CD4-positive, alpha-beta T cell treated with Interferon alpha-2 for 1 hour (primary cell): Measurements from ENCODE around the gene MAGEB16.

Experiments used
- DNase-seq, 2 donors: peaks; one replicate each; pipeline ENCODE4 v3.0.0-alpha.2; 2020 to 2022

The MAGEB16 gene

DNA sequence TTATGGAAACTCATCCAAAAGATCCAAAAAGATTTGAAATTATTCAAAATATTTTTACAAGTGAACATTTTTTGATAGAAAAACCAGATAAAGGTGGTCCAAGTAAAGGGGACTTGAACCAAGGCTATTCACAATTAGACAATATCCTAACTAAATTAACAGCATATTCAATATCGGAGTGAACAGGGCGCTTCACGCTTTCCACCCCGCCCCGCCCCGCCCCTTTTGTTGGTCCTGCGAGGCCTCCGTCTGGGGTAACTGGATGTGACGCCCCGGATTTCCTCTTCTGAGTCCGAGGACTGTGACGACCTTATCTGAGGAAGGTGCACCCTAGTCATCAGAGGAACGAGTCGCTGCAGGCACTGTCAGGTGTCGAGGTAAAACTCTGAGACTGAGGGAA is at the start of gene MAGEB16:
MAGEB16 (plus strand) TSS at position 301 of the 400 bp plus-strand sequence. CDS start 3,855 bp downstream, outside the sequence.
- DNase-seq, result no peak

DNA sequence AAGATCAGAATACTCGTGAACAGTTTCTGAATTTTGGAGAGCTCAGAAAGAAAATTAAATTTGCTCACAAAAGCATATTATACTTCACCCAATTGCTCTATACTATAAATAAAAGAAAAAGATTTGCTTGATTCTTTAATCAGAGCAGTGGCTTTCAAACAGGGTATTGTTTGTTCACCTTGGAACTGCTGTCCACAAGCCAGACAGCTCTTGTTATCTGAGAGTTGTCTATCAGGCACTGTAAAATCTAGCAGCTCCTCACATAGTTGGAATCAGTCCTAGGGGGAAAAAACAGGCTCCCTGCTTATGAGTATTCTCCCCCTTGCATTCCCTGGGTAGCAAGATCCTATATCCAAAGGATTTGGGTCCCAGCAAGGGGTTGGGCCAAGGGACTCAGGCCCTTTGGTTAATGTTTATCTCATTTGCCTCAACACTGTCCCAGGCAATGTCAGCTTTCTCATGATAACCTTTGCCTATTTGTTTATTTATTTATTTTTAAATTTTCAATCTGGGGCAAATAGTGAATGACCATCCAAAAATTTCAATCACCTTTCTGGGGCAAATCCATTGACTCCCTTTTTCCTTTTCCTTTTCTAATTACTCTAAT is 24.1 kb upstream of the MAGEB16 start:
- DNase-seq, result no peak

DNA sequence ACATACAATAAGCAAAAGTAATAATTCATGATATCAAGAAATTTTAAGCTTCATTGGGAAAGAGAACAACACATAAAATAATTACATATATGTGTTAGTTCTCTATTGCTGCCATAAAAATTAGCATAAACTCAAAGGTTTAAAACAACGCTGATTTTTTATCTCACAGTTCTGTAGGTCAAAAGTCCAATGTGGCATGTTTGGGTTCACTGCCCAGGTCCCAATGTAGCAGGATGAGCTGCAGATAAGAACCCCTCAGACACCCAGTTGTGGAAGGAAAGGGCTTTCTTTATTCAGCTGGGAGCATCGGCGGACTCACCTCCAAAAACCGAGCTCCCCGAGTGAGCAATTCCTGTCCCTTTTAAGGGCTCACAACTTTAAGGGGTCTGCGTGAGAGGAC is 13.1 kb upstream of the MAGEB16 start:
- DNase-seq, result no peak

DNA sequence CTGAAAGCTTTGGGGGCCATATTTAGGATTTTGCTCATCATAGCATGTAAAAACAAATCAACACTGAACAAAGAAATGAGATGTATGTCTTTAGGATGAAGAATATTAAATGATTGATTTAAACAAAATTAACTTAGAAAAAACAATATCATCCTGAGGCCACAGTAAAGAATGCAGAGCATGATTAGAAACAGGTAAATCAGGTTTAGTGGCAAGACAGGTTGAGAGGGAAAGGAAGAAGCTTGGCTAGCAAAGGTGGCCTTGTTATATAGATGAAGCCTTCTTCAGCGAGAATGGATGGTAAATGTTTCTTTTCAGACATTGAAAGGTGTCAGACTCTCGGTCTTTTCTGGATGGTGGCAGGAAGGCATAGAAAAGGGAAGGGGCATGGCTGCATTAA is 11.9 kb upstream of the MAGEB16 start:
- no peak for DNase-seq

DNA sequence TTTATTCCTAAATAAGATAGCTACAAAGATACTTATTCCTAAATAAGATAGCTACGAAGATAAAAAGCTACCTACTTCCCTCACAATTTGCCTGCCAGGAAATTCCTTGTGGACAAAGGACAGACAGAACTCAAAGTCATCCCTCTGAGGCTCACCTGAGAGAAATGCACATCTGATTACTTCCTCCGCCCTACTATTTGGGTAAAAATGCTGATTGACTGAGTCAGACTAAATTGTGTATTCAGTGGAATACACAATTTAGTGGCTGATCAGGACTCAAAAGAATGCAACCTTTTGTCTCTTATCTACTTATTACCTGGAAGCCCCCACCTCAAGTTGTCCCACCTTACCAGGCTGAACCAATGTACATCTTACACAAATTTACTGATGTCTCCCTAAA is 10.3 kb upstream of the MAGEB16 start:
- no peak for DNase-seq

DNA sequence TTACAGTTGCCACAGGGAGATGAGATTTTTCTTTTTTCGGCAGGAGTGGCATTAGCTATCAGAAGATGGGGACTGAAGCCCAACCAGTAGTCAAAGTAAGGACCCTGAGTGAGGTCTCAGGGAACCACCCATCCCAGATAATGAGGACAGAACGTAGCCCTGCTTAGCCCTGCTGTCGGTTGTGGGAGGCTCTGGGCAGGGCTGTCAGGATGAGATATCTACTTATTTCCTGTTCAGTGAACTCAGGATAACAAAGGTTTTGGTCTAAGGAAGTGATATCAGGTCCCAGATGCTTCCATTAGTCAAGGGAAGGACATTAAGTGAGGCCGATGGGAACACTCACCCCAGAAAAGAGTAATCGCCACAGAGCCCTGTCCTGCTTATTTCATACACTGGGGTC is 2.3 kb downstream of the MAGEB16 start:
- no peak for DNase-seq

DNA sequence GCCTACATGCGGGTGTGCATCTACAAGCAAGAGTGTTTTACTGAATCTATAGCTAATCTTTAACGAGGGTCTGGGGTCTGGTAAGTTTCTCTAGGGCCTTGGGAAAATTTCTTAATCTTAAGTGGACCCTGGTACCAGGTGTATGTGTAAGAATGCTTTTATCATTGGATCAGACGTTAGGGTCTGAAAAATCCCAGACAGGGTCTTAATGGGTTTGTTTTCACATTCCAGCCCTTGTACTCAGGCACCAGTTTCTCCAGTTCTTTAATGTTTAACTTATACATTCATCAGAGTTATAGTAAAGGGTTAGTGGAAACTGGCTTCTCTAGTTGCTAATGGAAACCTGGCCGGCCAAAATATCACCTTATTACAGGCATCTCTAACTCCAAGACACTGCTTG is 11.6 kb downstream of the MAGEB16 start:
- no peak for DNase-seq

DNA sequence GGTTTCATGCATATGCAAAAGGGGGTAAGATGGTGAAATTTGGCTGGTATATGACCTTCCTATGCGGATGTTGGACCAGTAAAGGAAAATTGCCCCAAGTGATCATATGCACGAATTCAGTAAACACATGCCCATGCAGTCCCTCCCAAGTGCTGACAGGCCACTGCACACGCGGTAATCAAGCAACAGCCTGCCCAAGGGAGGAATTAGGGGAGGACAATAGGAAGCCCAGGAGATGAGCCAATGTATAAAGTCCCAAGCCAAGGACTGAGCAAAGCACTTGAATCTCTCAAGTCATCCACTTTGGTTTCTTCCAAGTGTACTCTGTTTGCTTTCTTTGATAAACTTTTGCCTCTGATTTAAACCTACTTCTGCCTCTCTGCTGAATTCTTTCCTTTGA is 21.1 kb downstream of the MAGEB16 start:
- DNase-seq, result no peak

DNA sequence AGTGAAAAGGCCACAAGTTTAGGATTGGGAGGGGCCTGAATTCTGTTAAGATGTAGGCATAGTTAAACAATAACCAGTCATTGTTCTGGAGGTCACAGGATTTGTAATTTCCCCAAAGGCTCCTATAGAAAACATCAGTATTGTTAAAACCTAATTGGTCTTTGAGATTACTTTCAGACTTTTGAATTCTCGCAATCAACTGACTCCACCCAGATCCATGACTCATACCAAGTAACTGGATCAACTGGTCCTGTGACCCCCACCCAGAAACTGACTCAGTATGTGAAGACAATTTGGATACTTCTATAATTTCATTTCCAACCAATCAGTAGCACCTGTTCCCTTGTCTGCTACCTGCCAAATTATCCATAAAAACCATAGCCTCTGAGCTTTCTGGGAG is 28.4 kb downstream of the MAGEB16 start:
- DNase-seq, result no peak

DNA sequence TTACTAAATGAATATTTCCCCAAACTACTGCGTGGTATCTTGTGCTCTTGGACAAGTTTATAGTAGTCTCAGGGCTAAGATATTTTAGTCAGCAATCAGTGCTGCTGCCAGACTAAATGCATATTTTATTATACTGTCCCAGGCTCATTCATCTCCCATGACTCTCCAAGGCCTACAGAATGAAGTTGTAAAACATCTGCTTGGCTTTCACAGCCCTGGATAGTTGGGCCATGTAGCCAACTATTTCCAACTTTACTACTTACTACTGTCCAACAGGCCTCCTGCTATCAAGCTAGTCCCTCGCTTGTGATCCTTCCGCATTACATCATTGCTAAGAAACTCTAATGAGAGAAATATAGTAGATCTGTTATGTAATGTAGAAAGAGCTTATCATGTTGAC is 31.4 kb downstream of the MAGEB16 start:
- no peak for DNase-seq

DNA sequence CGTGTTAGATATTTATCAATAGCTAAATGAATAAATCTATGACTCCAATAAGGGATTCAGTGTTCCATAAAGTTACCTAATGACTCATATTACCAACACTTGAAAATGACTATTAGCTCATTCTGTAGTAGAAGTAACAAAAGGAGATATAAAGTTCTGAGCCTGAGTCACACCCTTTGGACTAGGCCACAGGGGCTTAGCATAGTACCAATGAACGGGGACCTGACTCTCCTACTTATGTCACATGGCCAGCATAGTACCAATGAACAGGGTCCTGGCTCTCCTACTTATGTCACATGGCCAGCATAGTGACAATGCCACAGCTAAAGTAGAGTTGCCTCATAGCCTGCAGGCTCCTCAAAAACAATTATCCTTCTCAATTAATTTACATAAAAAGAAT is 43.7 kb downstream of the MAGEB16 start:
- no peak for DNase-seq

DNA sequence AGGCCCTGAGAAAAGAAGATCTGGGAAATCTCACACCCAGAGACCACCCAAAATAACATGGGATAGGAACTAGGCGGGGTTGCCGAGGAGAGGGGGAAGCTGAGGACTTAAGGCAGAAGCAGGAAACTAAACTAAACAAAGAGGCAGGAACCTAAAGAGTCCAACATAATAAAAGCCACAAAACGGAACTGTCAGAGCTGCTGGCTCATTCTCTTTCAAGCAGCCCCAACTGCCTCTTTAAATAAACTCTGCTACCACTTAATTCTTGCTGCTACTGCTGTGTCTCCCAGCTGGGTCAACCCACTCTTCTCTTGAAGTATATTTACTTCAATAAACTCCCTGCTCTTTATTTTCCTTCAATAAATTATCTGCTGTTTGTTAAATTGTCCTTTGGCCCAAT is 44.5 kb downstream of the MAGEB16 start:
- no peak for DNase-seq

DNA sequence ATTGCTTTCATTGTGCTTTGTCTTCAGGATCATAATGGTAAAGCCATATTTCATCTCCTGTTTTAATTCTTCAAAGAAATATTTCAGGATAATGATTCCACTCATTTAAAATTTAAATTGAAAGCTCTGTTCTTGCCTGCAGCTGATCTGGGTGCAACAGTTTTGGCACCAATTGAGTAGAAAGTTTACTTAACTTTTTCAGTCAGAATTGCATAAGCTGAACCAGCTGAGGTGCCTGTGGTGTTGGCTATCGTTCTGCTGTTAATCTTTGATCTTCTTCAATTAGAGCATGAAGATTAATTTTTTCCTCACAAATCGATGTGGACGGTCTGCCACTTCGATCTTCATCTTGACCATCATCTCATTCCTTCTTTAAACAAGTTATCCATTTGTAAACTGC is 49.6 kb downstream of the MAGEB16 start:
- DNase-seq, result no peak
